HepG2 (cell line): ENCODE data around the gene FAHD2A. TPM values are rescaled to one million over a fixed set of nuclear protein-coding genes. Genes with fewer than 3 reads are reported as not detected.

Experiments used
- AGO2 ChIP-seq: fragments of 200-400 bp; formaldehyde crosslinking; optimal IDR thresholded peaks from 2 replicates; pipeline ENCODE3; 2017; ENCODE audit warnings: mild to moderate bottlenecking, low read depth, low read length, moderate library complexity
- HNRNPH1 ChIP-seq: fragments of 200-400 bp; formaldehyde crosslinking; optimal IDR thresholded peaks from 2 replicates; pipeline ENCODE3; 2017; ENCODE audit warnings: mild to moderate bottlenecking, low read depth, low read length
- HOXA3 ChIP-seq: sonication (generic); formaldehyde crosslinking; IDR thresholded peaks from 2 replicates; pipeline ENCODE4 v1.5.0; 2020; ENCODE audit warnings: missing genetic modification reagents
- ISL2 ChIP-seq: sonication (generic); formaldehyde crosslinking; IDR thresholded peaks from 2 replicates; pipeline ENCODE4 v1.5.0; 2020; ENCODE audit warnings: missing genetic modification reagents
- KDM3A ChIP-seq: IDR thresholded peaks from 2 replicates; pipeline ENCODE4 v1.6.1; 2018; ENCODE audit warnings: low read depth, missing compliant biosample characterization
- NFATC3 ChIP-seq: sonication (generic); formaldehyde crosslinking; IDR thresholded peaks from 2 replicates; pipeline ENCODE4 v1.5.1; 2020; ENCODE audit warnings: mild to moderate bottlenecking, missing genetic modification reagents
- REPIN1 ChIP-seq: sonication (generic); formaldehyde crosslinking; IDR thresholded peaks from 2 replicates; pipeline ENCODE4 v1.8.0; 2022; ENCODE audit warnings: missing genetic modification reagents, low read depth, mild to moderate bottlenecking, borderline replicate concordance
- SETDB1 ChIP-seq: sonication (generic); formaldehyde crosslinking; IDR thresholded peaks from 2 replicates; pipeline ENCODE4 v1.5.1; 2020; ENCODE audit warnings: missing genetic modification reagents, mild to moderate bottlenecking, borderline replicate concordance
- TCF7L2 ChIP-seq: IDR thresholded peaks from 2 replicates; pipeline ENCODE4 v1.6.1; 2011; ENCODE audit warnings: mild to moderate bottlenecking, low read depth, low read length, moderate library complexity
- TOE1 ChIP-seq: sonication (generic); formaldehyde crosslinking; IDR thresholded peaks from 2 replicates; pipeline ENCODE4 v1.4.0; 2020; ENCODE audit warnings: mild to moderate bottlenecking, missing genetic modification reagents
- TOPORS ChIP-seq: sonication (generic); formaldehyde crosslinking; IDR thresholded peaks from 2 replicates; pipeline ENCODE4 v1.8.0; 2023; ENCODE audit warnings: mild to moderate bottlenecking, missing genetic modification reagents
- ZNF605 ChIP-seq: sonication (generic); formaldehyde crosslinking; IDR thresholded peaks from 2 replicates; pipeline ENCODE4 v1.8.0; 2022; ENCODE audit warnings: mild to moderate bottlenecking, missing genetic modification reagents
- ZSCAN9 ChIP-seq: IDR thresholded peaks from 2 replicates; pipeline ENCODE4 v1.6.1; 2016; ENCODE audit warnings: borderline replicate concordance
- polyA plus RNA-seq, 8 experiments: library from polyadenylated mRNA; depleted of rRNA in 3 of 8; stranded (reverse) in 7 of 8; unstranded in 1 of 8; fragments of >200 nt; fragmentation: Illumina TruSeq in 4 of 8; extraction: Trizol in 4 of 8; gene quantifications; 2 replicates each; pipeline versions ENCODE4 v1.2.1 to v1.2.3, GENCODE V29; 2011 to 2016; ENCODE audit warnings: low read depth in 4 of 8, missing spikeins in 1 of 8, mixed read lengths in 1 of 8; ENCODE audit not compliant: insufficient read depth in 1 of 8
- total RNA-seq, 5 experiments: library from RNA; depleted of rRNA; stranded (reverse); fragments of >200 nt; fragmentation: Illumina TruSeq; extraction: Trizol; gene quantifications; 2 replicates each; pipeline ENCODE4 v1.2.3, GENCODE V29; 2016; ENCODE audit warnings: low read depth in 1 of 5
- TF ChIP-seq, protein P1 (sequence below): sonication (generic); formaldehyde crosslinking; IDR thresholded peaks from 2 replicates; pipeline ENCODE4 v1.5.0; 2020; ENCODE audit warnings: mild to moderate bottlenecking, missing genetic modification reagents, borderline replicate concordance
- TF ChIP-seq, protein P2 (sequence below): sonication (generic); formaldehyde crosslinking; IDR thresholded peaks from 2 replicates; pipeline ENCODE4 v1.4.0; 2020; ENCODE audit warnings: low read depth, mild to moderate bottlenecking, missing genetic modification reagents
- TF ChIP-seq, protein P3 (sequence below): IDR thresholded peaks from 2 replicates; pipeline ENCODE4 v1.6.1; 2016; ENCODE audit warnings: missing compliant biosample characterization, missing genetic modification reagents, borderline replicate concordance
- TF ChIP-seq, protein P4 (sequence below): sonication (generic); formaldehyde crosslinking; IDR thresholded peaks from 2 replicates; pipeline ENCODE4 v1.4.0; 2020; ENCODE audit warnings: missing genetic modification reagents

The FAHD2A gene
- total and polyA plus RNA-seq, 2 of the 13 experiments (the other 11 are each of a cell fraction or from before 2014, with no cell fraction given), result 34.0 to 44.2 TPM

DNA sequence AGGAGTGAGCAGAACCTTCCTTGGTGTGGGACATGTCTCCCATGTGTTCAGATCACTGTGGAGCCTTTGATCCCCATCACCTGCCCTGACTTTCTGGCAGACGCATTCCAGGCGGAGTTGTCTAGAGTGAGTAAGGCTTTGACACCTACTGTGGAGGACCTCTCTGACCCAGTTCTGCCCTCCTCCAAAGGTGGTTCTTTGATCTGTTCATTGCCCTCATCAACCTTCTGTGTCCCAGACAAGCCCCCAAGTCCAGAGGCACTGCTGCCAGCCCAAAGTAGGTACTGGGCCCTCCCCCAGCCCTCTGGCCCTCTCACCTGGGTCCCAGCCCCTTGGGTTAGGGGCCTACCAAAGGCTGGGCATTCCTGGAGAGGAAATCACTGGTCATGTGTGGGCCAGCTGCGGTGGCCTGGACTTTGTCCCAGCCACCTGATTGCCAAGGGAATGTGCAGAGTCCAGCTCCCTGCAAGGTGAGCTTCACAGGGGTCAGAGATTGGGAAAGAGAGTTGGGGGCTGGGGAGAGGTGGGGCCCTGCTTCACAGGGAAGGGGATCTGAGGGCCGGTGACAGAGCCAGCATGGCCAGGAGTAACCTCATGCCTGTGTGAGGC is 12.1 kb upstream of the FAHD2A start (continued):
- TF ChIP-seq, protein P1, sequence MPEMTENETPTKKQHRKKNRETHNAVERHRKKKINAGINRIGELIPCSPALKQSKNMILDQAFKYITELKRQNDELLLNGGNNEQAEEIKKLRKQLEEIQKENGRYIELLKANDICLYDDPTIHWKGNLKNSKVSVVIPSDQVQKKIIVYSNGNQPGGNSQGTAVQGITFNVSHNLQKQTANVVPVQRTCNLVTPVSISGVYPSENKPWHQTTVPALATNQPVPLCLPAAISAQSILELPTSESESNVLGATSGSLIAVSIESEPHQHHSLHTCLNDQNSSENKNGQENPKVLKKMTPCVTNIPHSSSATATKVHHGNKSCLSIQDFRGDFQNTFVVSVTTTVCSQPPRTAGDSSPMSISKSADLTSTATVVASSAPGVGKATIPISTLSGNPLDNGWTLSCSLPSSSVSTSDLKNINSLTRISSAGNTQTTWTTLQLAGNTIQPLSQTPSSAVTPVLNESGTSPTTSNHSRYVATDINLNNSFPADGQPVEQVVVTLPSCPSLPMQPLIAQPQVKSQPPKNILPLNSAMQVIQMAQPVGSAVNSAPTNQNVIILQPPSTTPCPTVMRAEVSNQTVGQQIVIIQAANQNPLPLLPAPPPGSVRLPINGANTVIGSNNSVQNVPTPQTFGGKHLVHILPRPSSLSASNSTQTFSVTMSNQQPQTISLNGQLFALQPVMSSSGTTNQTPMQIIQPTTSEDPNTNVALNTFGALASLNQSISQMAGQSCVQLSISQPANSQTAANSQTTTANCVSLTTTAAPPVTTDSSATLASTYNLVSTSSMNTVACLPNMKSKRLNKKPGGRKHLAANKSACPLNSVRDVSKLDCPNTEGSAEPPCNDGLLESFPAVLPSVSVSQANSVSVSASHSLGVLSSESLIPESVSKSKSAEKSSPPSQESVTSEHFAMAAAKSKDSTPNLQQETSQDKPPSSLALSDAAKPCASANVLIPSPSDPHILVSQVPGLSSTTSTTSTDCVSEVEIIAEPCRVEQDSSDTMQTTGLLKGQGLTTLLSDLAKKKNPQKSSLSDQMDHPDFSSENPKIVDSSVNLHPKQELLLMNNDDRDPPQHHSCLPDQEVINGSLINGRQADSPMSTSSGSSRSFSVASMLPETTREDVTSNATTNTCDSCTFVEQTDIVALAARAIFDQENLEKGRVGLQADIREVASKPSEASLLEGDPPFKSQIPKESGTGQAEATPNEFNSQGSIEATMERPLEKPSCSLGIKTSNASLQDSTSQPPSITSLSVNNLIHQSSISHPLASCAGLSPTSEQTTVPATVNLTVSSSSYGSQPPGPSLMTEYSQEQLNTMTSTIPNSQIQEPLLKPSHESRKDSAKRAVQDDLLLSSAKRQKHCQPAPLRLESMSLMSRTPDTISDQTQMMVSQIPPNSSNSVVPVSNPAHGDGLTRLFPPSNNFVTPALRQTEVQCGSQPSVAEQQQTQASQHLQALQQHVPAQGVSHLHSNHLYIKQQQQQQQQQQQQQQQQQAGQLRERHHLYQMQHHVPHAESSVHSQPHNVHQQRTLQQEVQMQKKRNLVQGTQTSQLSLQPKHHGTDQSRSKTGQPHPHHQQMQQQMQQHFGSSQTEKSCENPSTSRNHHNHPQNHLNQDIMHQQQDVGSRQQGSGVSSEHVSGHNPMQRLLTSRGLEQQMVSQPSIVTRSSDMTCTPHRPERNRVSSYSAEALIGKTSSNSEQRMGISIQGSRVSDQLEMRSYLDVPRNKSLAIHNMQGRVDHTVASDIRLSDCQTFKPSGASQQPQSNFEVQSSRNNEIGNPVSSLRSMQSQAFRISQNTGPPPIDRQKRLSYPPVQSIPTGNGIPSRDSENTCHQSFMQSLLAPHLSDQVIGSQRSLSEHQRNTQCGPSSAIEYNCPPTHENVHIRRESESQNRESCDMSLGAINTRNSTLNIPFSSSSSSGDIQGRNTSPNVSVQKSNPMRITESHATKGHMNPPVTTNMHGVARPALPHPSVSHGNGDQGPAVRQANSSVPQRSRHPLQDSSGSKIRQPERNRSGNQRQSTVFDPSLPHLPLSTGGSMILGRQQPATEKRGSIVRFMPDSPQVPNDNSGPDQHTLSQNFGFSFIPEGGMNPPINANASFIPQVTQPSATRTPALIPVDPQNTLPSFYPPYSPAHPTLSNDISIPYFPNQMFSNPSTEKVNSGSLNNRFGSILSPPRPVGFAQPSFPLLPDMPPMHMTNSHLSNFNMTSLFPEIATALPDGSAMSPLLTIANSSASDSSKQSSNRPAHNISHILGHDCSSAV (CRISPR knock-in tag), result no peak
- TF ChIP-seq HNRNPH1 (no peak), KDM3A (no peak), HOXA3 (CRISPR knock-in tag) (peak; percentile 74; the same call in 1 of the 2 replicates), ZSCAN9 (CRISPR knock-in tag) (no peak), ZNF605 (peak; percentile 69), TCF7L2 (no peak), NFATC3 (CRISPR knock-in tag) (no peak), AGO2 (no peak), TOPORS (CRISPR knock-in tag) (peak; percentile 69; the same call in 1 of the 2 replicates), REPIN1 (CRISPR knock-in tag) (peak; percentile 88), TOE1 (no peak), SETDB1 (no peak), ISL2 (CRISPR knock-in tag) (peak; percentile 42; the same call in 1 of the 2 replicates)
- TF ChIP-seq, protein P2, sequence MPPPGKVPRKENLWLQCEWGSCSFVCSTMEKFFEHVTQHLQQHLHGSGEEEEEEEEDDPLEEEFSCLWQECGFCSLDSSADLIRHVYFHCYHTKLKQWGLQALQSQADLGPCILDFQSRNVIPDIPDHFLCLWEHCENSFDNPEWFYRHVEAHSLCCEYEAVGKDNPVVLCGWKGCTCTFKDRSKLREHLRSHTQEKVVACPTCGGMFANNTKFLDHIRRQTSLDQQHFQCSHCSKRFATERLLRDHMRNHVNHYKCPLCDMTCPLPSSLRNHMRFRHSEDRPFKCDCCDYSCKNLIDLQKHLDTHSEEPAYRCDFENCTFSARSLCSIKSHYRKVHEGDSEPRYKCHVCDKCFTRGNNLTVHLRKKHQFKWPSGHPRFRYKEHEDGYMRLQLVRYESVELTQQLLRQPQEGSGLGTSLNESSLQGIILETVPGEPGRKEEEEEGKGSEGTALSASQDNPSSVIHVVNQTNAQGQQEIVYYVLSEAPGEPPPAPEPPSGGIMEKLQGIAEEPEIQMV (CRISPR knock-in tag), result no peak
- TF ChIP-seq, protein P3, sequence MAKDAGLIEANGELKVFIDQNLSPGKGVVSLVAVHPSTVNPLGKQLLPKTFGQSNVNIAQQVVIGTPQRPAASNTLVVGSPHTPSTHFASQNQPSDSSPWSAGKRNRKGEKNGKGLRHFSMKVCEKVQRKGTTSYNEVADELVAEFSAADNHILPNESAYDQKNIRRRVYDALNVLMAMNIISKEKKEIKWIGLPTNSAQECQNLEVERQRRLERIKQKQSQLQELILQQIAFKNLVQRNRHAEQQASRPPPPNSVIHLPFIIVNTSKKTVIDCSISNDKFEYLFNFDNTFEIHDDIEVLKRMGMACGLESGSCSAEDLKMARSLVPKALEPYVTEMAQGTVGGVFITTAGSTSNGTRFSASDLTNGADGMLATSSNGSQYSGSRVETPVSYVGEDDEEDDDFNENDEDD (CRISPR knock-in tag), result no peak
- TF ChIP-seq, protein P4, sequence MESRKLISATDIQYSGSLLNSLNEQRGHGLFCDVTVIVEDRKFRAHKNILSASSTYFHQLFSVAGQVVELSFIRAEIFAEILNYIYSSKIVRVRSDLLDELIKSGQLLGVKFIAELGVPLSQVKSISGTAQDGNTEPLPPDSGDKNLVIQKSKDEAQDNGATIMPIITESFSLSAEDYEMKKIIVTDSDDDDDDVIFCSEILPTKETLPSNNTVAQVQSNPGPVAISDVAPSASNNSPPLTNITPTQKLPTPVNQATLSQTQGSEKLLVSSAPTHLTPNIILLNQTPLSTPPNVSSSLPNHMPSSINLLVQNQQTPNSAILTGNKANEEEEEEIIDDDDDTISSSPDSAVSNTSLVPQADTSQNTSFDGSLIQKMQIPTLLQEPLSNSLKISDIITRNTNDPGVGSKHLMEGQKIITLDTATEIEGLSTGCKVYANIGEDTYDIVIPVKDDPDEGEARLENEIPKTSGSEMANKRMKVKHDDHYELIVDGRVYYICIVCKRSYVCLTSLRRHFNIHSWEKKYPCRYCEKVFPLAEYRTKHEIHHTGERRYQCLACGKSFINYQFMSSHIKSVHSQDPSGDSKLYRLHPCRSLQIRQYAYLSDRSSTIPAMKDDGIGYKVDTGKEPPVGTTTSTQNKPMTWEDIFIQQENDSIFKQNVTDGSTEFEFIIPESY (CRISPR knock-in tag), result 0 out of 2 replicates have a peak, but pooled peaks have one; percentile 10
